ENCODE data around the gene ARHGEF17.

Gene ARHGEF17

DNA sequence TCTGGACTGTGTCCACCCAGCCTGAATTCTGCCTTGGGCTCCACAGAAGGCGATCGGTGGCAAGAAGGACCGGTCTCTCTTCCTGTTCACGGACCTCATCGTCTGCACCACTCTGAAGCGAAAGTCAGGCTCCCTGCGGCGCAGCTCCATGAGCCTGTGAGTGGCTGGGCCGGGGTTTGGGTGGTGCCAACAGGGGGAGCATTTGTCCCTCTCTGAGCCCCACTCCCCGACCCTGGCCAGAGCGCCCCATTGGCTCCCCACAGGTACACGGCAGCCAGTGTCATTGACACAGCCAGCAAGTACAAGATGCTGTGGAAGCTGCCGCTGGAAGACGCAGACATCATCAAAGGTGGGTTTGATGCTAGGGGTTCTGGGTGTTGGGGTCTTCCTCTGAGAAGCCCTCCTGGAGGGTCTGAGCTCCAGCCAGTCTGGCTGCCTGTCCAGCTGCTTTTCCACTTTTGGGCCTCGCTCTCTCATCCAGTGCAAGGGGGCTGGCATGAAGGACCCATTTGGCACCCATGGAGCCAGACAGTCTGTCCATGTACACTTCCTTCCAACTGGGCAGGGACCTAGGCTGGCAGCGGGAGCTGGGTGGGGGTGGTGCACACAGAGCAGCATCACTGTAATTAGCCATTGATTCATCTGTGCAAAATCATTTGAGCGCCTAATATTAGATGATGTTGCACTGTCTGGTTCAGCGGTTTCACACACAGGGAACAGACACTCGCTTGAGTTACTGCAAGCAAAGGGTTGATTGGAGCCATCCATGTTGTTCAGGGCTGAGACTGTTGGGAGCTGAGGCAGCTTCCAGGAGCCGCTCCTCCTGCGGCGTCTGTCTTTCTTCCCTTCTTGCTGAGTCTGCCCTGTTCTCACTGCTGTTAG lies 49.1 kb downstream of the ARHGEF17 start:
- TF ChIP-seq CTCF (IDR thresholded peaks at IDR 0.05; ENCODE audit: low read depth, low read length, missing control alignments): no peak
- no peak overlapping the region for H3K4me3 ChIP-seq (ENCODE audit: low read depth, low read length)
- DNase-seq (ENCODE audit: low read depth): no peak

GRCh38 chr11:73358071-73358470 lies 50.0 kb downstream of the ARHGEF17 start:
- DNase-seq (ENCODE audit: low read depth): no peak
- no peak overlapping the region for H3K4me3 ChIP-seq (ENCODE audit: low read depth, low read length)
- no peak for TF ChIP-seq CTCF (IDR thresholded peaks at IDR 0.05; ENCODE audit: low read depth, low read length, missing control alignments)

DNA sequence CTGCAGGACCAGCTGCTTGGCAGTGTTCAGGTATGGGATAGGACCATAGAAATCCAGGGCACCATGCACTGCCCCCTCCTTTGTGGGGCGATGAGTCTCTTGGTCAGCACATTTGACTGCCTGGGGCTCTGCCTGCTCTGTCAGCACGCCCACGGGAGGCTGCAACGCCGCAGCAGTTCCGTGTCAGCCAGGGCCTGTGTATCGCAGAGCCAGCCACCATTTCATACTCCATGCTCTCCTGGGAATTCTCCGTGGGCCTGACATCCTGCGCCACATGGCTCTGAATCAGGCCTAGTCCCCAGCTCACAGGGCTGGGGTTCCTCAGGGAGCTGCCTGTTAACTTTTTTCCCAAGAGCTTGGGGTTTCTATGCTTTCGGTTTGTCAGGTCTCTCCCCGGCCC lies 51.3 kb downstream of the ARHGEF17 start:
- no peak for DNase-seq (ENCODE audit: low read depth)
- no peak for TF ChIP-seq CTCF (IDR thresholded peaks at IDR 0.05; ENCODE audit: low read depth, low read length, missing control alignments)
- H3K4me3 ChIP-seq (ENCODE audit: low read depth, low read length): no peak overlapping the region

DNA sequence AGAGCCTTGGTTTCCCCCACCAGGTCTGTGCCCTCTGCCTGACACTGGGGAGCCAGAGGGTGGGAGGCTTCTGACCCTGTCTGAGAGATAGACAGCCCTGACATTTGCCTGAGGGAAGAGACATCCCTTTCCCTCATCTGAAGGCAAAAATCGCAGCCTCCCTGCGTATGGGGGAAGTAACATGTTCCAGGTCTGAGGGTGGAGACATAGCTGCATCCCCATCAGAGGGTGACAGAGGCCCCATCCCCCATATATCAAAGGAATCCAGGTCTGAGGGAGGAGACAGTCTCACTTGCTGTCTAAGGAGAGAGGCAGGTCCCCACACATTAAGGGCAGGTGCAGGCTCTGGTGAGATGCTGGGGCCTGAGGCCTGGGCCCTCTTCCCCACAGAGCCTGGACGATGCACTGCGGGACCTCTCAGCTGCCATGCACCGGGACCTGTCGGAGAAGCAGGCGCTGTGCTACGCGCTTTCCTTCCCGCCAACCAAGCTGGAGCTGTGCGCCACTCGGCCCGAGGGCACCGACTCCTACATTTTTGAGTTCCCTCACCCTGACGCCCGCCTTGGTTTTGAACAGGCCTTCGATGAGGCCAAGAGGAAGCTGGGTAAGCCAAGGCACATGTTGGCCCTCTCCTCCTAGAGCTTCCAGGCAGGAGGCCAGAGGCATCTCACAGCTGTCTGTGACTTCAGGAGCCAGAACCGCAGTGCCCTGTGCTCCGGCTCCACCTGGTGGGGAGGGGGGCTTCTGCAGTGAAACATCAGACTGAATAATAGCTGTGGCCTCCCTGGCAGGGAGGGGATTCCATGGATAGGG lies 52.1 kb downstream of the ARHGEF17 start:
- no peak for DNase-seq (ENCODE audit: low read depth)
- H3K4me3 ChIP-seq (ENCODE audit: low read depth, low read length): no peak overlapping the region
- TF ChIP-seq CTCF (IDR thresholded peaks at IDR 0.05; ENCODE audit: low read depth, low read length, missing control alignments): peak; percentile 45

DNA sequence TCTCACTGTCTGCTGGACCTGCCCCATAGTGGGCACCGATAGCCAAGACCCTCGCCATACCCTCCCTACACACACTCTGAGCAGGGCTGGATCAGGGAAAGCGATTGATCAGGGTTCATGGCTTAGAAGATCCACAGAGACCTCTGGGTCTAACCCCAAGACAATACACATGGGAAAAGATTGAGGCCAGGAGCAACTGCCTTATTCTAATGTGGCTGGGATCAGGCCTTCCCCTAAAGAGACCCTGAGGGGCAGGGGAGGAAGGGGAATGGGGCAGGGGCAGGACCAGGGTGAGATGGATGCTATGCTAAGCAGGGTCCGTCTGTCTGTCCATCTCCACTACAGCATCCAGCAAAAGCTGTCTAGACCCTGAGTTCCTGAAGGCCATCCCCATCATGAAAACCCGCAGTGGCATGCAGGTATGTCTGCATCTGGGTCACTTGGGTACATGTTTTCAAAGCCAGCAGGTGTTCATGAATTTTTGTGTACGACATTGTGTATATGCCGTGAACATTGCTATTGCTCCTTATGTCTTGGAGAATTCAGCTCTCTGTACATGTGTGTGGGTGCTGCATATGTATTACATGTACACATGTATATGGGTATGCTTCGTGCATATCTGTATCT lies 52.8 kb downstream of the ARHGEF17 start:
- TF ChIP-seq CTCF (IDR thresholded peaks at IDR 0.05; ENCODE audit: low read depth, low read length, missing control alignments): no peak
- no peak overlapping the region for H3K4me3 ChIP-seq (ENCODE audit: low read depth, low read length)
- DNase-seq (ENCODE audit: low read depth): no peak

GRCh38 chr11:73361953-73362776 lies 54.1 kb downstream of the ARHGEF17 start:
- no peak for TF ChIP-seq CTCF (IDR thresholded peaks at IDR 0.05; ENCODE audit: low read depth, low read length, missing control alignments)
- no peak overlapping the region for H3K4me3 ChIP-seq (ENCODE audit: low read depth, low read length)
- DNase-seq (ENCODE audit: low read depth): no peak

All from GM12864 (cell line).